COLO668 (cell line): Measurements from ENCODE around the gene SELENBP1.

ENCODE experiments used
- DNase-seq: peaks from one replicate; lab custom pipeline; 2025; ENCODE audit not compliant: unreplicated experiment; lab: John Stamatoyannopoulos, UW

The SELENBP1 gene

GRCh38 chr1:151346082-151346768 lies 26.3 kb downstream of the SELENBP1 start:
- DNase-seq: no peak

- no peak for DNase-seq
Measured at GRCh38 chr1:151344291-151344690, 28.2 kb downstream of the SELENBP1 start.

GRCh38 chr1:151343587-151343986 lies 28.9 kb downstream of the SELENBP1 start:
- DNase-seq: no peak

GRCh38 chr1:151342569-151342968 lies 29.9 kb downstream of the SELENBP1 start:
- no peak for DNase-seq

GRCh38 chr1:151342021-151342420 lies 30.5 kb downstream of the SELENBP1 start:
- DNase-seq: no peak

GRCh38 chr1:151340870-151341754 lies 31.4 kb downstream of the SELENBP1 start:
- peak; percentile 35 for DNase-seq

- DNase-seq: no peak
Measured at GRCh38 chr1:151336556-151336955, 35.9 kb downstream of the SELENBP1 start.

- no peak for DNase-seq
Measured at GRCh38 chr1:151334822-151335221, 37.7 kb downstream of the SELENBP1 start.

- DNase-seq: peak; percentile 40
Measured at GRCh38 chr1:151327903-151328674, 44.4 kb downstream of the SELENBP1 start.

GRCh38 chr1:151327223-151327902 lies 45.1 kb downstream of the SELENBP1 start, which contains the start of gene PI4KB:
Gene PI4KB, minus strand, starts transcription at chr1:151327416. Its CDS starts 10,935 bp downstream, at chr1:151316481.
- peak; percentile 96 for DNase-seq

- DNase-seq: peak; percentile 53
Measured at GRCh38 chr1:151326619-151327222, 45.8 kb downstream of the SELENBP1 start.

GRCh38 chr1:151325646-151326429 lies 46.7 kb downstream of the SELENBP1 start:
- DNase-seq: no peak

GRCh38 chr1:151325231-151325630 lies 47.3 kb downstream of the SELENBP1 start:
- no peak for DNase-seq

- DNase-seq: no peak
Measured at GRCh38 chr1:151324390-151324930, 48.0 kb downstream of the SELENBP1 start.

GRCh38 chr1:151318975-151319374 lies 53.5 kb downstream of the SELENBP1 start:
- DNase-seq: no peak

- no peak for DNase-seq
Measured at GRCh38 chr1:151315565-151316235, 56.8 kb downstream of the SELENBP1 start.
